ENCODE data around the gene PRKD2.

DNA sequence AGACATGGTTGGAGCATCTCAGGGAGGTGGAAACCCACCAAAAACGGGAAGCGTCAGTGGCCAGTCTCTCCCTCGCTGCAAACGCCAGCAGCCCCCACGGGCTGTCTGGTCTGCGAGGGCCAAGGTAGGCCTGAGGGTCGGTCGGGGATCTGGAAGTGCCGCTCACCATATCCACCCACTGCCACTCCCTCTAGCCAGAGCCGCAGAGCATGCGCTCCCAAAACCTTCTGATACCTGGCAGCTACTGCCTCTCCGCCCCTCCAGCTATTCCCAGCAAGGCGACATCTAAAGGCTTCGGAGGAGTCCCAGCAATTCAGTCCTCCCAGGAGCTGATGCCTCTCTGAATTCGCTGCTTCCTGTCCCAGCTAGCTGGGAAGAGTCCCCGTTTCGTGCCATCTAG, 24.5 kb upstream of the PRKD2 start:
- TF ChIP-seq, protein P1, sequence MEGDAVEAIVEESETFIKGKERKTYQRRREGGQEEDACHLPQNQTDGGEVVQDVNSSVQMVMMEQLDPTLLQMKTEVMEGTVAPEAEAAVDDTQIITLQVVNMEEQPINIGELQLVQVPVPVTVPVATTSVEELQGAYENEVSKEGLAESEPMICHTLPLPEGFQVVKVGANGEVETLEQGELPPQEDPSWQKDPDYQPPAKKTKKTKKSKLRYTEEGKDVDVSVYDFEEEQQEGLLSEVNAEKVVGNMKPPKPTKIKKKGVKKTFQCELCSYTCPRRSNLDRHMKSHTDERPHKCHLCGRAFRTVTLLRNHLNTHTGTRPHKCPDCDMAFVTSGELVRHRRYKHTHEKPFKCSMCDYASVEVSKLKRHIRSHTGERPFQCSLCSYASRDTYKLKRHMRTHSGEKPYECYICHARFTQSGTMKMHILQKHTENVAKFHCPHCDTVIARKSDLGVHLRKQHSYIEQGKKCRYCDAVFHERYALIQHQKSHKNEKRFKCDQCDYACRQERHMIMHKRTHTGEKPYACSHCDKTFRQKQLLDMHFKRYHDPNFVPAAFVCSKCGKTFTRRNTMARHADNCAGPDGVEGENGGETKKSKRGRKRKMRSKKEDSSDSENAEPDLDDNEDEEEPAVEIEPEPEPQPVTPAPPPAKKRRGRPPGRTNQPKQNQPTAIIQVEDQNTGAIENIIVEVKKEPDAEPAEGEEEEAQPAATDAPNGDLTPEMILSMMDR (IDR thresholded peaks at IDR 0.05): no peak
- no peak for TF ChIP-seq POLR2A (IDR thresholded peaks at IDR 0.05)

Data from esophagus squamous epithelium (tissue), 4 donors.